WTC11 (cell line): ENCODE measurements around the gene TEAD1.

ENCODE experiments used
- CBFB ChIP-seq: sonication (generic); formaldehyde crosslinking; IDR thresholded peaks from 2 replicates; pipeline ENCODE4 v1.8.1; 2022; ENCODE audit warnings: mild to moderate bottlenecking, low read depth, missing genetic modification reagents
- CREB1 ChIP-seq: sonication (generic); formaldehyde crosslinking; IDR thresholded peaks from 2 replicates; pipeline ENCODE4 v1.8.0; 2023; ENCODE audit warnings: mild to moderate bottlenecking, missing genetic modification reagents
- CREM ChIP-seq: sonication (generic); formaldehyde crosslinking; IDR thresholded peaks from 2 replicates; pipeline ENCODE4 v1.8.1; 2022; ENCODE audit warnings: mild to moderate bottlenecking, missing genetic modification reagents, moderate library complexity
- CTCF ChIP-seq: fragments of 200-600 bp; IDR thresholded peaks from 2 replicates; pipeline ENCODE4 v1.8.0; 2022; ENCODE audit warnings: antibody characterized with exemption
- ESRRA ChIP-seq: sonication (generic); formaldehyde crosslinking; IDR thresholded peaks from 2 replicates; pipeline ENCODE4 v1.8.1; 2022; ENCODE audit warnings: mild to moderate bottlenecking, missing genetic modification reagents, borderline replicate concordance
- JUN ChIP-seq: sonication (generic); formaldehyde crosslinking; IDR thresholded peaks from 2 replicates; pipeline ENCODE4 v1.8.0; 2023; ENCODE audit warnings: mild to moderate bottlenecking, missing genetic modification reagents
- MYBL2 ChIP-seq: sonication (generic); formaldehyde crosslinking; IDR thresholded peaks from 2 replicates; pipeline ENCODE4 v1.8.1; 2023; ENCODE audit warnings: mild to moderate bottlenecking, moderate library complexity, missing genetic modification reagents
- NFE2L1 ChIP-seq: sonication (generic); formaldehyde crosslinking; IDR thresholded peaks from 2 replicates; pipeline ENCODE4 v1.8.1; 2023; ENCODE audit warnings: missing genetic modification reagents
- SMAD4 ChIP-seq: sonication (generic); formaldehyde crosslinking; IDR thresholded peaks from 2 replicates; pipeline ENCODE4 v1.8.0; 2022; ENCODE audit warnings: mild to moderate bottlenecking, missing genetic modification reagents
- USF1 ChIP-seq: sonication (generic); formaldehyde crosslinking; IDR thresholded peaks from 2 replicates; pipeline ENCODE4 v1.8.0; 2022; ENCODE audit warnings: mild to moderate bottlenecking, missing genetic modification reagents
- ZNF263 ChIP-seq: sonication (generic); formaldehyde crosslinking; IDR thresholded peaks from 2 replicates; pipeline ENCODE4 v1.8.1; 2022; ENCODE audit warnings: low read depth, mild to moderate bottlenecking, moderate library complexity, missing genetic modification reagents
- ZNF512 ChIP-seq: sonication (generic); formaldehyde crosslinking; IDR thresholded peaks from 2 replicates; pipeline ENCODE4 v1.8.1; 2022; ENCODE audit warnings: missing genetic modification reagents, borderline replicate concordance
- TF ChIP-seq, protein P1 (sequence below): sonication (generic); formaldehyde crosslinking; IDR thresholded peaks from 2 replicates; pipeline ENCODE4 v1.8.1; 2023; ENCODE audit warnings: mild to moderate bottlenecking, moderate library complexity, missing genetic modification reagents
- TF ChIP-seq, protein P2 (sequence below): sonication (generic); formaldehyde crosslinking; IDR thresholded peaks from 2 replicates; pipeline ENCODE4 v1.8.0; 2023; ENCODE audit warnings: mild to moderate bottlenecking, missing genetic modification reagents

GRCh38 chr11:12813371-12814225 lies 139.4 kb downstream of the TEAD1 start:
- no peak for TF ChIP-seq JUN (CRISPR knock-in tag)
- no peak for TF ChIP-seq CTCF
- TF ChIP-seq ESRRA (CRISPR knock-in tag), result no peak
- TF ChIP-seq USF1 (CRISPR knock-in tag), result no peak
- TF ChIP-seq, protein P1, sequence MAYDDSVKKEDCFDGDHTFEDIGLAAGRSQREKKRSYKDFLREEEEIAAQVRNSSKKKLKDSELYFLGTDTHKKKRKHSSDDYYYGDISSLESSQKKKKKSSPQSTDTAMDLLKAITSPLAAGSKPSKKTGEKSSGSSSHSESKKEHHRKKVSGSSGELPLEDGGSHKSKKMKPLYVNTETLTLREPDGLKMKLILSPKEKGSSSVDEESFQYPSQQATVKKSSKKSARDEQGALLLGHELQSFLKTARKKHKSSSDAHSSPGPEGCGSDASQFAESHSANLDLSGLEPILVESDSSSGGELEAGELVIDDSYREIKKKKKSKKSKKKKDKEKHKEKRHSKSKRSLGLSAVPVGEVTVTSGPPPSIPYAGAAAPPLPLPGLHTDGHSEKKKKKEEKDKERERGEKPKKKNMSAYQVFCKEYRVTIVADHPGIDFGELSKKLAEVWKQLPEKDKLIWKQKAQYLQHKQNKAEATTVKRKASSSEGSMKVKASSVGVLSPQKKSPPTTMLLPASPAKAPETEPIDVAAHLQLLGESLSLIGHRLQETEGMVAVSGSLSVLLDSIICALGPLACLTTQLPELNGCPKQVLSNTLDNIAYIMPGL (CRISPR knock-in tag), result no peak
- TF ChIP-seq CREM (CRISPR knock-in tag), result no peak
- TF ChIP-seq MYBL2, result no peak
- TF ChIP-seq CREB1 (CRISPR knock-in tag), result no peak
- TF ChIP-seq ZNF263, result no peak
- TF ChIP-seq CBFB, result no peak
- TF ChIP-seq ZNF512 (CRISPR knock-in tag), result no peak
- TF ChIP-seq SMAD4 (CRISPR knock-in tag), result no peak
- TF ChIP-seq NFE2L1 (CRISPR knock-in tag), result no peak
- TF ChIP-seq, protein P2, sequence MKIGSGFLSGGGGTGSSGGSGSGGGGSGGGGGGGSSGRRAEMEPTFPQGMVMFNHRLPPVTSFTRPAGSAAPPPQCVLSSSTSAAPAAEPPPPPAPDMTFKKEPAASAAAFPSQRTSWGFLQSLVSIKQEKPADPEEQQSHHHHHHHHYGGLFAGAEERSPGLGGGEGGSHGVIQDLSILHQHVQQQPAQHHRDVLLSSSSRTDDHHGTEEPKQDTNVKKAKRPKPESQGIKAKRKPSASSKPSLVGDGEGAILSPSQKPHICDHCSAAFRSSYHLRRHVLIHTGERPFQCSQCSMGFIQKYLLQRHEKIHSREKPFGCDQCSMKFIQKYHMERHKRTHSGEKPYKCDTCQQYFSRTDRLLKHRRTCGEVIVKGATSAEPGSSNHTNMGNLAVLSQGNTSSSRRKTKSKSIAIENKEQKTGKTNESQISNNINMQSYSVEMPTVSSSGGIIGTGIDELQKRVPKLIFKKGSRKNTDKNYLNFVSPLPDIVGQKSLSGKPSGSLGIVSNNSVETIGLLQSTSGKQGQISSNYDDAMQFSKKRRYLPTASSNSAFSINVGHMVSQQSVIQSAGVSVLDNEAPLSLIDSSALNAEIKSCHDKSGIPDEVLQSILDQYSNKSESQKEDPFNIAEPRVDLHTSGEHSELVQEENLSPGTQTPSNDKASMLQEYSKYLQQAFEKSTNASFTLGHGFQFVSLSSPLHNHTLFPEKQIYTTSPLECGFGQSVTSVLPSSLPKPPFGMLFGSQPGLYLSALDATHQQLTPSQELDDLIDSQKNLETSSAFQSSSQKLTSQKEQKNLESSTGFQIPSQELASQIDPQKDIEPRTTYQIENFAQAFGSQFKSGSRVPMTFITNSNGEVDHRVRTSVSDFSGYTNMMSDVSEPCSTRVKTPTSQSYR (CRISPR knock-in tag), result no peak
